ENCODE measurements around the gene LRRN3.

DNA sequence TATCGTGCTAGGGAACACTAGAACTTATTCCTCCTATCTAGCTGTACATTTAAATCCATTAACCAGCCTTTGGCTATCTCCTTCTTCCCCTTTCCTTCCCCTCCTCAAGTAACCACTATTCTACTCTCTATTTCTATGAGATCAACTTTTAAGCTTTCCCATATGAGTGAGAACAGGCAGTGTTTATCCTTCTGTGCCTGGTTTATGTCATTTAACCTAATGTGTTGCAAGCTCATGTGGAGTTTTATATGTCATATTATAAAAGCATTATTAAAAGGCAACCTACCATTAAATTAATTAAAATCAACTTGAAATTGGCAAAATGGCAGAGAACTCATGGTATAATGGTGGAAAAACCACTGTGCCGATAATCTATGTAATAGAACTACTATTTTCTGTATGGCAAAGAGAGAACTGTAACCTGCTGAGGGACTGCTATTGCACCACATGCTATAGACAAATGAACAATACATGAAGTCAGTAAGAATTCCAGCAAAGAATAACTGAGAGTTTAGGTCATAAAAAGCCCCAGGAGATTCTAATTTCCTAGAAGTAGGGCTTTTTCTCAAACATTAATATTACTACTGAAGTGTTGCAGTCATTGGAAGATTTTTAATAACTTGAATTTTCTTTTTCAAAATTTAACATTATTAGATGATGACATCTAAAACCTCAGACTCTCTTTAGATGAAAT lies 81.8 kb downstream of the LRRN3 start:
- TF ChIP-seq, protein P1, sequence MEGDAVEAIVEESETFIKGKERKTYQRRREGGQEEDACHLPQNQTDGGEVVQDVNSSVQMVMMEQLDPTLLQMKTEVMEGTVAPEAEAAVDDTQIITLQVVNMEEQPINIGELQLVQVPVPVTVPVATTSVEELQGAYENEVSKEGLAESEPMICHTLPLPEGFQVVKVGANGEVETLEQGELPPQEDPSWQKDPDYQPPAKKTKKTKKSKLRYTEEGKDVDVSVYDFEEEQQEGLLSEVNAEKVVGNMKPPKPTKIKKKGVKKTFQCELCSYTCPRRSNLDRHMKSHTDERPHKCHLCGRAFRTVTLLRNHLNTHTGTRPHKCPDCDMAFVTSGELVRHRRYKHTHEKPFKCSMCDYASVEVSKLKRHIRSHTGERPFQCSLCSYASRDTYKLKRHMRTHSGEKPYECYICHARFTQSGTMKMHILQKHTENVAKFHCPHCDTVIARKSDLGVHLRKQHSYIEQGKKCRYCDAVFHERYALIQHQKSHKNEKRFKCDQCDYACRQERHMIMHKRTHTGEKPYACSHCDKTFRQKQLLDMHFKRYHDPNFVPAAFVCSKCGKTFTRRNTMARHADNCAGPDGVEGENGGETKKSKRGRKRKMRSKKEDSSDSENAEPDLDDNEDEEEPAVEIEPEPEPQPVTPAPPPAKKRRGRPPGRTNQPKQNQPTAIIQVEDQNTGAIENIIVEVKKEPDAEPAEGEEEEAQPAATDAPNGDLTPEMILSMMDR (IDR thresholded peaks at IDR 0.05): no peak
- no peak for TF ChIP-seq POLR2A (IDR thresholded peaks at IDR 0.05)

Measured in testis (tissue), 2 donors.